GM12874 (cell line): ENCODE data around the gene MSI2.

ENCODE experiments used
- TF ChIP-seq, protein P1 (sequence below): IDR thresholded peaks from 2 replicates; pipeline ENCODE4 v1.5.1; 2011; ENCODE audit warnings: low read depth, mild to moderate bottlenecking, control low read depth, low read length, moderate library complexity; ENCODE audit not compliant: insufficient read depth

The MSI2 gene

DNA sequence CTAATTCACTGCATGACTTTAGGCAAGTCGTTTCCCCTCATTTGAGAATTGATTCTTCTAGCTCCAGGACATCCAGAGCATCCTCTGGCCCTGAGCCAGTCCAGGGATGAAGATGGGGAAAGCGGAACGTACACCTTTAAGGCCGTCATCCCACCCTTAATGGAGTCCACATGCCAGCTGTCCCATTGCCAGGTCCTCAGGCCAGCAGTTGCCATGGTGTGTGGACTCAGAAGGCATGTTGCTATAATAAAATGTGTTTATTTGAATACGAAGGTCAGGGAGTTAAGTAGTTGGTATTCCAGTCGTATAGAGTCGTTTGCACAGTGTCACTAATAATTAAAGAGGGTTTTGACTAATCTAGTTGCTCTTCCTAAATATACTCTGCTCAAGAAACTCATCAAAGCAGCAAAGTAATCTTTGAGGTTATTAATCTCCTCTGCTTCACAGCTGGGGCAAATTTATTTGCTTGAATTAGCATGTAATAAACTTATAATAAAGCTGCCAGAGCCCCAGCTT, 458.4 kb downstream of the MSI2 start:
- TF ChIP-seq, protein P1, sequence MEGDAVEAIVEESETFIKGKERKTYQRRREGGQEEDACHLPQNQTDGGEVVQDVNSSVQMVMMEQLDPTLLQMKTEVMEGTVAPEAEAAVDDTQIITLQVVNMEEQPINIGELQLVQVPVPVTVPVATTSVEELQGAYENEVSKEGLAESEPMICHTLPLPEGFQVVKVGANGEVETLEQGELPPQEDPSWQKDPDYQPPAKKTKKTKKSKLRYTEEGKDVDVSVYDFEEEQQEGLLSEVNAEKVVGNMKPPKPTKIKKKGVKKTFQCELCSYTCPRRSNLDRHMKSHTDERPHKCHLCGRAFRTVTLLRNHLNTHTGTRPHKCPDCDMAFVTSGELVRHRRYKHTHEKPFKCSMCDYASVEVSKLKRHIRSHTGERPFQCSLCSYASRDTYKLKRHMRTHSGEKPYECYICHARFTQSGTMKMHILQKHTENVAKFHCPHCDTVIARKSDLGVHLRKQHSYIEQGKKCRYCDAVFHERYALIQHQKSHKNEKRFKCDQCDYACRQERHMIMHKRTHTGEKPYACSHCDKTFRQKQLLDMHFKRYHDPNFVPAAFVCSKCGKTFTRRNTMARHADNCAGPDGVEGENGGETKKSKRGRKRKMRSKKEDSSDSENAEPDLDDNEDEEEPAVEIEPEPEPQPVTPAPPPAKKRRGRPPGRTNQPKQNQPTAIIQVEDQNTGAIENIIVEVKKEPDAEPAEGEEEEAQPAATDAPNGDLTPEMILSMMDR, result no peak

DNA sequence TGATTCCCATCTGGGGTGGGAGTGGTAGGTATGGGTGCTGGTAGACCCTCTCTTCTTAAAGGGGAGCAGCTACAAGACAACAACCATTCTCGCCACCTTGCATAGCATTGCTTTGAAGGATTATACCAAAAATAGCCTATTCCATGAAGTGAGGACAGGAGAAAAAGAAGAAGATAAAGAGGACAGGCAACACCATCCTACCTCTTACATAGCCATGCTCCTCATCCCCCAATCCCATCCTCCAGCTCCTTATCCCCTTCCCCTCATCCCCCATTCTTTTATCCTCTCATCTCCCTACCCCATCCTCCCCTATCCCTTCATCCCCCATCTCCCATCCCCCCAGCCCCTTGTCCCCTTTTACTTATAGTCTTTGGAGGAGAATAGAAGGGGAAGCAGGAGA, 459.7 kb downstream of the MSI2 start:
- TF ChIP-seq, protein P1, result no peak

DNA sequence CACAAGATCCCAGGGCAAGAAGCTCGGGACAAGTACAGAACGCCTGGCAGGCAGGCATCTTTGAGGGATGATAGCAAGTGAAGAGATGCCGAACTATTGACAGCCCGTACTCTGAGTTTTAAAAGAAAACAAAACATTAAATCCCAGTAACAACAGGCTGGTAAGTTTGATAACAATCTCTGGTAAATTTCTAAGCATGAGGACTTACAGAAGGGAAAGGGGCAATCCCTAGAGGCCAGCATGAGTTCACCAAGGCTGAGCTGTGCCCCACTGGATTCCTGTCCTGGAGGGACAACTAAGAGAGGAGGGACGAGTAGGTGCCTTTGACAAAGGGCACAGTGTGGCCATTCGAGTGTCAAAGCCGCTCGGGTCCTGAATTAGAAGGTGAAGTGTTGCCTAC, 462.6 kb downstream of the MSI2 start:
- TF ChIP-seq, protein P1, result no peak

DNA sequence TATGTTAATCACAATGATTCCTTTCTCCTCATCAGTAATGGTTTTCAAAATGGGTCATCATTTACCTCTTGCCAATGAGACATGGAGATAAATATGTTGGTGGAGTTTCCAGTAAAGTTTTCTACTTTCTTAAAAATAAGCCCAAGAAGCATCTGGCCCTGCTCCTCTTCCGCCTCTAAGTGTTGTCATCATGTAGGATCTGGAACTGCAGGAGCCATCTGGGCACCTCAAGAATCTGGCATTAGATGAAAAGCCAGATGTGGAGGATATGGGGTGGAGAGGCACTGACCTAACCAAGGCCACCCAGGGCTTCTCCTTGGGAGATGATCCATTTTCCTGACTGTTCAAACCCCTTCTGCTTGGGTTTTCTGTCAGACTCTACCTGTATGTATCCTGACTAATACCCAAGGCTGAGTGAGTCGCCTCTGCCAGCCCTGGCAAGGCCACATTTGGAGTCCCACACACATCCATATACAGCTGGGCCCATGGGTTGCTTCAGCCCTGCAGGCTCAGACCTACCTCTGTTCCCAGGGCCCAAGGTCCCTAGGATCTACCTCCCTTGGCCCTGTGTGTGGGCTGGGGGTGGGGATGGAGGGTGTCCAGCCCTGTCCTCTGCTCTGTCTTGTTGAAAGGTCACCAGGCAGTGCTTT, 464.2 kb downstream of the MSI2 start:
- TF ChIP-seq, protein P1, result no peak

DNA sequence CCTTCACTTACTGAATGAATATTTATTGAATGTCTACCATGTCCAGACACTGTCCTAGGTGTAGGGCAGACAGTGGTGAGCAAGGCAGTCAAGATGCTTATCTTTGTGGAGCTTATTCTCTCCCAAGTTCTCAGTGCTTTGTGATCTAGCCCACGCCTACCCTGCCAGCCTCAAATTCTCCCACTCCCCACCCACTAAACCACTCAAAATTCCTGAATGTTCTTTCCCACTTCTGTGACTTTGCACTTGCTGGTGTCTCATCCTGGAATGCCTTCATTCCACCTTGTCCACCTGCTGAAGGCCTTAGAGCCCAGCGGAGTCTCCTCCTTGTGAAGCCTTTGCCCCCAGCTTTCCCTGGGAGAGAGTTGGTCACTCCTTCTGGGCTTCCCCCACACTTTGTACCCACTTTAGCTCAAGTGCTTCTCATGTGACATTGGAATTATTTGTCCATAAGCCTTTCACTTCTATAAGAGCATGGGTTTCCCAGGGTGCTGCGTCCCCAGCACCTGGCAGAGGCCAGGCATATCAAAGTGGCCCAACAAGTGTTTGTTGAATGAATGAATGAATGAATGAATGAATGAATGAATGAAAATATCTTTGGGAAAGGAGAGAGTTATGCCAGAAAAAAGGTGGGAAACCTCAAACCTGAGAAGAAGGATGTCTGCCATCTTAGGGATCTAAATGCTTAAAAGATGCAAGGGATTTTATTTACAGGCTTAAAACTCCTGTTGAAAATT, 465.8 kb downstream of the MSI2 start:
- TF ChIP-seq, protein P1, result no peak

DNA sequence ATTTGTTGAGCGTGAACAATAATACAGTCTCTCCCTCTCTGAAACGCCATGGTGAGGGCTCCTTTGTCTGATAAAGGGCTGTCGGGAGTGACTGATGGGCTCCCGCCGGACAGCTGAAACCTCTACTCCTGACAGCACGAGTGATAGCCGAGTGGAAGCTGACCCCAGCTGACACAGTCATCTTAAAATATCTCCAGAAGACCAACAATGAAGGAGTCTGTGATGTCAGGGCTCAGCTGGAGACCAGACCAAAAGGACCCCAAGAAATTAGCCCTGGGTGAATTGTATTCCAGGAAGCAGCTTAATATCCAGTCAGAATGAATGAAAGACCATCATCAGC, 466.4 kb downstream of the MSI2 start:
- TF ChIP-seq, protein P1, result no peak

DNA sequence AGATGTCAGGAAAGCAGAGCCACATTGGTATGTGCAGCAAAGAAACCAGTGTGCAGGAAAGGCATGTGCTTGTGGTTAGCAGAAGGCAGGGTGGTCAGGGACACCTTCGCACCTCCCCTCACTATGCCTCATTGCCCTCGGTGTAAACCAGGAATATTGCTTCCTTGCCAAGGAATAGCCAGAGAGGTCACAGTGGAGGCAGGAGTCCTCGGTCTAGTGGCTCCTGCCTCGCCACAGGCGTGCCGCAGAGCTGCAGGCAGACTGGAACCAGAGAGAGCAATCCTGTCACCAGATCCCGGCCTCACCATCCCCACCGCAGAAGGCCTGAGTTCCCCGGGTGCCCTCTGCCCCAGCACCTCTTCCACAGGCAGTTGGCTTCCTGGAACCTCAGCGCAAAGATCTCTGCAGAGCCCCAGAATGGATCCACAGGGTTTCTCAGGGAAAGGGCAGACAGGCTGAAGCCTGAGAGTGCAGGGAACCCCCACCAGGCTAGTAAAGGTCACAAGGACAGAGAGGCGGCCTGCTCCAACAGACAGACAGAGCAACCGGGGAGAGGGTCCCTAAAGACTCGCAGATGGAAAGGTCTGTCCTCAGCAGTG, 467.2 kb downstream of the MSI2 start:
- TF ChIP-seq, protein P1, result no peak
